ENCODE data around the gene MEGF6.

Gene MEGF6

DNA sequence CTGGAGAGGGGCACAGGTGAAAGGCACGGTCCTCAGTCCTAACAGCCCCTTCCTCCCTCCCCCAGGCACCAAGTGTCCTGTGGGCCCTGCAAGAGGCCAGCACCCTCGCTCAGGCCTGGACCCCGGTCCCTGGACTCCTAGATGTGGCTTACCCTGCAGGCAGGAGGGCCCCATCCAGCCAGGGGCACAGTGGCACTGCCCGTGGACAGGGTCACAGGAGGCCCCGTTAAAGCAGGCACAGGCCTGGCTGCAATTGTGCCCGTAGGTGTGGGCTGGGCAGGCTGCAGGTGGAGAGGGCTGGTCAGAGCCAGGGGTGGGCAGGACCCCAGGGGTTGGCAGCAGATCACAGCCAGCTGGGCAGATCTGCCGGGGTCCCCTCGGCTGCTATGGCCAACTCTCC lies 112.3 kb downstream of the MEGF6 start:
- no peak for DNase-seq

DNA sequence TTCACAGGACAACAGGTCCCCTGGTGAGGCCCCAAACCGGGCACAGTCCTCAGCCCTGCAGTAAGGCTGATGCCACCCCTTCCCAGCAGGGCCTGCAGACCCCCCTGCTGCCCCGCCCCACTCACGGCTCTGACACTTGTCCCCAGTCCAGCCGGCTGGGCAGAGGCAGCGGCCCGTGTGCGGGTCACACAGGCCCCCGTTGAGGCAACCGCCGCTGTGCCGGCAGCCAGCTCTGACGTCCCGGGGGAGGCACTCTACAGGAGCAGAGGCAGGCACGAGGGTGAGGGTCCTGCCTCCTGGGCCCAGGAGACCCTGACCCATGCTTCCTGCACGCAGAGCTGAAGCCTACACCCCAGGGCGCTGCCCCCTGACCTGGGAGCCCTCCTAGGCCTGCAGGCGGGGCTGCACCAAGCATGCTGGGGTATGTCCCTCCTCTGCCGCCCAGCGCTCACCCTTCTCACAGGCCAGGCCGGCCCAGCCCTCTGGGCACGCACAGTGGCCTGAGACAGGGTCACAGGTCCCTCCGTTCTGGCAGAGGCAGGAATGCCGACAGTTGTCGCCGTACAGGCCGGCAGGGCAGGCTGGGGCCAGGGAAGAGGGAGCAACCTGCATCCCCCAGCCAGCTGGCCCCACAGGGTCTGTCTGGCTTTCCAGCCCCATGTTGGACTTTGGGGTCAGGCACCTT lies 112.9 kb downstream of the MEGF6 start:
- no peak for DNase-seq

DNA sequence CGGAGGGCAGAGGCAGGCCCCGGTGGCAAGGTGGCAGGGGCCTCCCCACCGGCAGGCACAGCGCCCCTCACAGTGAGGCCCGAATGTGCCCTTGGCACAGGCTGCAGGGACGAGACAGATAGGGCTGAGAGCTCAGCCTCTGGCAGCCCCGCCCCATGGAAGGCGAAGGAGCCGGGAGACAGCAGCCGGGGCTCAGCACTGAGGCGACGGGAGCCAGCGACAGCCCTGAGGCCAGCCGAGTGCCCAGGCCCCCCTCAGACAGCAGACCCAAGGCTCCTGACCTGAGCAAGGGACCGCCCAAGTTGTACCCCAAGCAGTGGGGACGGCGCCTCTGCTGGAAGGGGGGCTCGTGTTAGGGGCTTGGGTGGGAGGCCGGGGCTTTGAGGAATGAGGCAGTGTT lies 113.8 kb downstream of the MEGF6 start:
- no peak for DNase-seq

DNA sequence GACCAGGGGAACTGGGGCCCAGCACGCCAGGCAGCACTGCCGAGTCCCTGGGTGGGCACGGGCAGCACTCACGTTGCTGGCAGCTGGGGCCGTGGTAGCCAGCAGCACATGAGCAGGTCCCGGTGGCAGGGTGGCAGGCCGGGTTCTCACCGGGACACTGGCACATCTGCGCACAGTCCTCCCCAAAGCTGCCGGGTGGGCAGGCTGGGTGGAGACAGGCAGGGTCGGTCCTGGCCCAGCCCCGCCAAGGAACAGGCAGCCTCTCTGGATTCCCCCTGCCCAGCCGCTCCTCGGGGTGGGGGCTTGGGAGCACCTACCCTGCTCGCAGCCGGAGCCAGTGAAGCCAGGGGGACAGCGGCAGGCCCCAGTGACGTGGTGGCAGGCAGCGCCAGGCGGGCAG lies 114.4 kb downstream of the MEGF6 start:
- no peak for DNase-seq

DNA sequence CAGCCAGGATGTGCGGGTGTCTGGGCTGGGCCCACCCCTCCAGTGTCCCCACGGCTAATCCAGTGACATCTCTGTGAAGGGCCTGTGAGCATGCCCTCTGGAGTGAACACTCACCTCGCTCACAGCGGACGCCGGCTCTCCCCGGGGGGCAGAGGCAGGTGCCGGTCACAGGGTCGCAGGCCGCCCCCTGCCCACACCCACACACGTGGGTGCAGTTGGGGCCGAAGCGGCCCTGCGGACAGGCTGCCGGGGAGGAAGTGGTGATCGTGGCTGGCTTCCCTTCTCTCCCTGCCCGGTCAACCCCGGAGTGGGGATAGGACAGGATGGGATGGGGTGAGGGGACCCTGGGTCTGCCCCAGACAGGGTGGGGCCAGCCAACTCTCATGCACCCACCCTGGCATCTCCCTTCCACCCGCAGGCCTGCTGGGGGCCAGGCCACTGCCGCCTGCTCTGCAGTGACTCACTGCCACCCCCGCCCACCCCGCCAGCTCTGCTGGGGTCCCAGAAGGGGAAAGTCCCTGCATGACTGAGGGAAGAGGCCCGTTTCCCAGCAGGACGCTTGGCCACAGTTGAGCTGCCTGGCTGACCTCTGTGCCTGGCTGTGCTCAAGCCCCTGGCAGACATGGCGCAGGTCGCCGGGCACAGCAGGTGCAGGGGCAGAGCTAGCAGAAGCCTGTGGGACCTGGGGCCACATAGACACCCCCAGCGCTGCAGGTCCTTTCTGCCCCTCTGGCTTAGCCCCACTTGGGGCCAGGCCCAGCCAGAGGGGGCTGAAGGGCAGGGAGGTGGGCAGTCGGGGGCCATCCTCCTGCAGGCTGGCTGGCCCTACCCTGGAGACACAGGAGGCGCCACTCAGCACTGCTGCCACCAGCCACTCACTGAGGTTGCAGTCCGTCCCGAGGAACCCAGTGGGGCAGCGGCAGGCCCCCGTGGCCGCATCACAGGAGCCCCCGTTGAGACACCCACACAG lies 115.2 kb downstream of the MEGF6 start:
- DNase-seq: no peak

DNA sequence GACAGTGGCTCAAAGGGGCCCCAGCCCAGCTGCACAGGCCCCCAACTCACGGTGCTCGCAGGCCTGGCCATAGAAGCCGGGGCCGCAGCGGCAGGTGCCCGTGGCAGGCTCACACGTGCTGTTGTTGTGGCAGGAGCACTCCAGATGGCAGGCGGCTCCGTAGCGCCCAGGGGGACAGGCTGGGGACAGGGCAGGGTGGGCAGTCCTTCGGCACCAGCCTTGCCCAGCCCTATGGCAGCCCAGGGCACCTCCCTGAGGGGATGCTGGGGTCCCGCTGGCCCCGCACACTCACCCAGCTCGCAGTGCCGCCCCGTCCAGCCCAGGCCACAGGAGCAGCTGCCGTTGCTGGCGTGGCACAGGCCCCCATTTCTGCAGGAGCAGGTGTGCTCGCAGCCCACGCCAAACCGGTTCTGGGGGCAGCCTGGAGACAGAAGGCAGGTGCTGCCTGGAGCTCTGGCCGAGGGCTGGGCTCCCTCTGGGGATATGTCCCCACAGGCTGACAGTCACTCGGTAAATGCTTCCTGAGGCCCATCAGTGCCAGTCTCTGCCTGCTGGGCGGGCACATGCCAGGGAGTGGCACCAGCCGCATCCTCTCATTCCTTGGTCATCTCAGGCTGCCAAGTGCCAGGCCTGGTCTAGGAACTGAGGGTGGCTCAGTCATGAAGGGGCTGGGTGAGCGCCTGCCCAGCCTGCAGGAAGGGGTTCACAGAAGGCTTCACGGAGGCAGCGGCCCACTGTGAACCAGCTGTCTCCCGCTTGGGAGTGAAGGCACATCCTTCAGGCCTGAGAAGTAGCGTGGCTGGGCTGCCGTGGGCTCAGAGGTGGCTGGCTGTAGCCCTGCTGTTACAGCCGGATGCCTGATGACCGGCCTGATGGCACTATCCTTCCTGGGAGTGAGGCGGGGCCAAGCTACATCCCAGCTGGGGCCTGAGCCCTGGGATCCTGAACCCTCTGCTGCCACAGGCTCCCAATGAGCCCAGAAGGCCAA lies 116.7 kb downstream of the MEGF6 start:
- no peak for DNase-seq

DNA sequence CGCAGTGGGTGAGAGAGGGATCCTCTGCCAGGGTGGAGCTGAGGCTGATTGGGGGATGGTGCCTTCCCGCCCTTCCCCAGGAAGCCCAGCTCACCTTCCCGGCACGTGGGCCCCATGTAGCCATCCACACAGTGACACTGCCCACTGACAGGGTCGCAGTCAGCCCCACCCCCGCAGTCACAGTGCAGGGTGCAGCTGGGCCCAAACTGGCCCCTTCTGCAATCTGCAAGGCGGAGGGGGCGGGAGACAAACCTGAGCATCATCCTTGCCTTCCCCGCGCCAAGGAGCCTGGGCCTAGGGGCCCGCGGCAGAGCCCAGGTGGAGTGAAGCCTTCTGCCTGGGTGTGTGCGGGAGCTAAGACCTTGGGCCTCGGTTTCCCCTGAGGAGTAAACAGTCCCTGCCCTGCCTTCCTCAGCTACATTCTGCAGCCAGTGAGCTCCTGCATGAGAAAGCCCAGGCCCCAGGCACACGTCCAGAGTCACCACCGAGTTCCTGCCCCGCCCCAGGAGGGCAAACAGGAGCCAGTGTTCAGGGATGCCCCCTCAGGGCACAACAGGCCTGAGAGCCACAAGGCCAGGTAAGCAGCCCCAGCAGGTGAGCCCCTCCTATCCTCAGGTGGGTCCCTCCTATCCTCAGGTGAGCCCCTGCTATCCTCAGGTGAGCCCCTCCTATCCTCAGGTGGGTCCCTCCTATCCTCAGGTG lies 118.6 kb downstream of the MEGF6 start:
- DNase-seq: no peak

DNA sequence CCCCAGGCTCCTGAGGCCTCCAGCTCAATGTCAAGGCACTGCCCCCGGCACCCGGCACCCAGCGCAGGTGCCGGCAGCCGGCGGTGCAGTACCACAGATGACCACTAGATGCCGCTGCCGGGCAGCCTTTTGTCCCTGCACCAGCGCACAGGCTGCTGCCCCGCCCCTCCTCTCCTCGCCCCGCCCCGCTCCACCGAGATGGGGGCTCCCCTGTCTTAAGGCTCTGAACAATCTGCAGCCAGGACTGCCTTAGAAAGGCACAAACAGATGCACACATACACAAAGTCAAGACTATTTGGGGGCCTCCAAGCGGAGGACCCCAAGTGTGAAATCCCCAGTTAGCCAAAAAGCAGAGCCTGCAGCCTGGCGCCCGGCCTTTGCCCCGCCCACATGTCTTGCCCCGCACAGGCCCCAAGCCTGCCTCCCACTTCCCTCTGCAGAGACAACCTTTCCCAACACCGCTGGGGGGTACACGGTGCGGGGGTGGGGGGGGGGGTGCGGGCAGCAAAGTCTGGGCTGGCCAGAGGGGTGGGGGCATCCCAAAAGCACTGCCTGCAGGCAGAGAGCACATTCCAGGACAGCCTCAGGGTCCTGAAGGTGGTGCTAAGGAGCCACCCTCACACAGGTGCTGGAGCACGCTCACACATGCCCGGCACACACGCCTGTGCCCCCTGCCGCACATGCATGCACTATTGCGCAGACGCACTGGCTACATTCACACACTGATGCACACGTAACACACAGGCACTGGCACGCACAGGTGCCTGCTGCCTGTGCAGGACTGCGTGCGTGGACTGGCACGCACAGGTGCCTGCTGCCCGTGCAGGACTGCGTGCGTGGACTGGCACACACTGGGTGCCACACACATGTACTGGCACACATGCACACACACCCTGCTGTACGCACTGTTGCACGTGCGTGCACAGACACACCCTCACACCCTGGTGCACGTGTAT lies 119.7 kb downstream of the MEGF6 start:
- DNase-seq: peak; percentile 88

DNA sequence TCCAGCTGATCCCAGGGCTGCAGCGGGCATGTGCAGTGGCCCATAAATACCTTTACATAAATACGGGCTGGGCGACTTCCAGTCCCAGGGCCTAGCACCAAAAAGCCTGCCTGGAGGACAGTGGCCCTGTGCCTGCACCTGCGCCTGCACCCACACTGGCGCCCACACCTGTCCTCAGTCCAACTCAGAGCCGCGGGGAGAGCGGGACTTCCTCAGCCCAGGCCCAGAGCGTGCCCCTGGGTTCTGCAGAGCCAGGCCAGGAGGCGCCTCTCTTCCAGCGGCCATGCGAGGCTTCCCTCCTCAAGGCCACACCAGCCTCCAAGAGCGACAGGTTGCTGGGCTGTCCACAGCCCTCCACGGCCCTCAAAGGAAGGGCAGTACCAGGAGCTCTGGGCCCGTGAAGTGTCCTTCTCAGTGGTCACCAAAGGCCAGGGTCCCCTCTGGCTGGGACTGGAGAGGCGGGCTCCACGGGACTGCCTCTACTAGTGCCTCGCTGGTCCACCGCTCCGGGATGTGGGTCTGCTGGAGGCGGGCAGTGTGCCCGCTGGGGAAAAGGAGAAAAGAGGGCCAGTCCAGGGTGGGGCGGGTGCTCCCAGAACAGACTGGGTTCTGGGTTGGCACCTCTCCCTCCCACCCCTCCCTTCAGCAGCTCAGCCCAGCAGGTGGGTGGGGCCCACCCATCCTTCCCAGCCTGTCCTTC lies 121.1 kb downstream of the MEGF6 start:
- DNase-seq: no peak

DNA sequence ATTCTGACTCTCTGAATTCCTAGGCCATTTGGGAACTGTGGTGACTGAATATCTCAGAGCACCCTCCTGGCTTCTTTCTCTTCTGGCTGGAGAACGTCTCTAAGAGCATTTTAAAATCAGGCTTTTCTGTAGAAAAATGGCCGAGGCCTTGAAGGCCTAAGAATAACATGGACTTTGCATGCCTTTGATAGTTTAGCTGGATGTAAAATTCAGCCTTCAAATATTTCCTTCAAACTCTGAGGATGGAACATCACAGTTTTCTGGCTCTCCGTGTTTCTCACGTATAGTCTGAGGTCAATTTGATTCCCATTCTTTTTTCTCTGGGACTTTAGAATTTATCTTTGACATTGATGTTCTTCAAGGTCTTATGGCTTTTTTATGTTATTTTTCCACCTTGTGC lies 122.9 kb downstream of the MEGF6 start:
- no peak for DNase-seq

DNA sequence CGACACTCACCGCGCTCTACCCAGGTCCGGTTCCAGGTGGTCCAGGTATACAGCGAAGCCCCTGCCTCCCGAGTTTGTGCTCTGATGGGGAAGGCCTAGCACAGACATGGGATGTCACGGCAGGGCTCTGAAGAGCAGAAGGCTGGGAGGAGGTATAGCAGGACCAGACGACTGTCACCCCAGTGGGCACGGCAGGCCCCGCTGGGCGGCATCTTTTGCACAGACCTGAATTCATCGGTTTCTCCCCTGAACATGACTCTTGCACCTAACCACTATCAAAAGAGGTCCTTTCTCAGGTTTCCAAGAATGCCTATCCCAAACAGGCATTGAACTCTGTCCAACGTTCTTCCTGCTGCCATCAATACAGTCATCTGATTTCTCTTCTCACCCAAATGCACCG lies 126.3 kb downstream of the MEGF6 start:
- no peak for DNase-seq

DNA sequence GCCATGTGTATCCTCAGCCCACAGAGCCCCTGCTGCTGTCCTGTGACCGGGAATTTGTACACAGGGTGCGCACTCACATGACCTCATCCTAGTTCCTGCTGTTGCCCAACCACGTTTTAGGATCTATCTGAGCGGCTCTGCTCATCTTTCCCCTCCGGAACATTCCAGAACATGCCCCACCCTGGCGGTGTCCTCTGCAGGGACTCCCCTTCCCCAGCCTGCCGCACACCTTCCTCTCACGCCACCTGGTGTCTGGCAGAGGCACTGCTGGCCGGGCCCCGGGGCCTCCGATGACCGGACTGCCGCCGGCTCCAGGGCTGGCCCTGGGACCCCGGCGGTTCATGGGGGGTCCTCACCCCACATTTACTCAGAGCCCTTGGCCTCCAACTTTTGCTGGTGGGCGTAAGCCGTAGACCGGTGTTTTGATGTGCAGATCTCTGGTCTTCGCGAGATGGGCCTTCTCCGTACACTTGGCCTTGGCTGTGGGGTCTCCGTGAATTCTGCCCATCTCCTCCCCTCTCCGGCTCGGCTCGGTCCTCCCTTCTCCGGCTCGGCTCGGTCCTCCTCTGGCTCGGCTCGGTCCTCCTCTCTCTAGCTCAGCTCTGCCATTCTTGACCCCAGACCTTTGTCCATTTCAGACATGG lies 127.4 kb downstream of the MEGF6 start:
- peak; percentile 48 for DNase-seq

DNA sequence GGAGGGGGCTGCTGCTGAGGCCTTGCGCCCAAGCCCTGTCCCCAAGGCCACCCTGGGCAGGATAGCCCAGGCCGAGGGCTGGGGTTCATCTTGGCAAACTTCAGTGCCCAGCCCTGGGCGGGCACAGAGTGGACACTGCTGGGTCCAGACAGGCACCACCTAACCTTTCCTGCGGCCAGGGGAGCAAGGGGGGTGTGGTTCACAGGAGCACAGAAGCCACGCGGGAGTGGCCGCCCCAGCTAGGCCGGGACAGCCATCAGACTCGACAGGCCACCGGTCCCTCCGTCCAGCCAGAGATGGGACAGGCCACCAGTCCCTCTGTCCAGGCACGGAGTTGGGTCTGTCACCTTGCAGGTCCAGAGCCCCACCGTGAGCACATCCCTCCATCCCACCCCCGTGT lies 127.9 kb downstream of the MEGF6 start:
- no peak for DNase-seq

DNA sequence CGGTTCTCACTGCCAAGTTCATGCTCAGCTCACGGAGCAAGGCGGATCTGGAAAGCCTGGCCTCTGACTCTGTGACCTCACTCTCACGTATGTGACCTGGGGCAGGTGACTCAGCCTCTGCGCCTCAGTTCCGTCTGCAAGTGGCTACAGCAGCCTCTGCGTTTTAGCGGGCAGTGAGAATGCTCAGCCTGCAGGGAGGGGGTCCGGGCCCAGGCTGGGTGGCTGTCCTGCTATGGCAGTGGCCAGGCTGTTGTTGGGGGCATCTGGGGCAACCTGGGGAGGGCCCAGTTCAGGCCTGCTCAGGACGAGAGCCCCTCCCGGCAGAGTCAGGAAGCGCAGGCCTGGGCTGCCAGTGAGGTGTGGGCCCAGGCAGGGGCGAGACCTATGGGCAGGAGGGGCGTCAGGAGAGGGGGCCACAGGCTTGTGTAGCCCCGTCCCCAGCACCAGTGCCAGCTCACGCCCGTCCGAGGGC lies 128.9 kb downstream of the MEGF6 start:
- DNase-seq: no peak

DNA sequence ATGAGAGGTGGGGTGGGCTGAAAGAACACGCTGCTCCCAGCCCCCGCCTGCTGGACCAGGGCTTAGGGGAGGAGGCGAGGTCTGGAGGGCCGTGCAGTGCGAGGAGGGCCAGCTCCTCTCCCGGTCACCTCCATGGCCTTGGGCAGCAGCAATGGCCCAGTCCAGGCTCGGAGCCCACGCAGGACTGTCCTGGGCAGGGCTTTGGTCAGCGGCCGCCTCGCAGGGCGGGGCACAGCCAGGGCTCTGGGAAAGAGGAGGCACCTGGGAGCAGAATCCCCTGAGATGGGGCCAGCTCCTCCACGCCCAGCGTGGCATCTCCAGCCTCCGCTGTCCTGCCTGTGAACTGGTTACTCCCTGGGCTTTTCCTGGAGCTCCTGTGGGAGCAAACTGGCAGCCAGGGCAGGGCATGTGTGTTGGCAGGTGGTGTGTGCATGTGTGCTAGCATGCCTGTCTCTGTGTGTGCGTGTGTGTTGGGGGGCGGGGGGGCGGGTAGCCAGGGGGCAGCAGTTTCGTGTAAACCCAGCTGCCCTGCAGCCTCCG lies 129.4 kb downstream of the MEGF6 start:
- DNase-seq: no peak

DNA sequence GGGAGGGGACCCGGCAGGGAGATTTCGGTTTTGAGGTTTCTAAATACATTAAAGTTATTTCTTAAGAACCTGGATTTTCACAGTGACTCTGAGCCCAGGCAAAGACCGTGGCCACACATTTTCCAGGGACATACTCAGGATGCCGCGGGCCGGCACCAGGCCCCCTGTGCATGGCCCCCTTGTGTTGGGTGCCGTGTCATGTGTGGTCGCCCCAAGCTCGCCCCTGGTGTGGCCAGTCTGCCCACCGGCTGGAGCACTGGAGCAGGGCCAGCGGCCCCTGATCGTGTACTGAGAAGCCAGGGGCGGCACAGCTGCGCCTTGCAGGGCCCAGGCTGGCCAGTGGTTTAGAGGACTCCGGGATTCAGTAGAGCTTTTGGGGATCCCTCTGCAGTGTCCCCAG lies 130.3 kb downstream of the MEGF6 start:
- no peak for DNase-seq

DNA sequence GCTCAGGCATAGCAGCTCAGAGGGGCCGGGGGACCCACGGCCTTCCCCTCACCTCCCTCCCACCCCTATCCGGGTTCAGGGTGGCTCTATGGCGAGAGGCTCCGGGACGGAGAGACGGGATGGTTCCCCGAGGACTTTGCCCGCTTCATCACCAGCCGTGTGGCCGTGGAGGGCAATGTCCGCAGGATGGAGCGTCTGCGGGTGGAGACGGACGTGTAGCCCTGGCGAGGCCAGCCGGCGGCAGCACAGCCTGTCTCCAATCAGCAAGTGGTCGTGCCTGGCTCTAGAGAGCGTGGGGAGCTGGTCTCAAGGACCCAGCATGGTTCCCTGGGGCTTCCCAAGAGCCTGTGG lies 131.0 kb downstream of the MEGF6 start:
- DNase-seq: no peak

DNA sequence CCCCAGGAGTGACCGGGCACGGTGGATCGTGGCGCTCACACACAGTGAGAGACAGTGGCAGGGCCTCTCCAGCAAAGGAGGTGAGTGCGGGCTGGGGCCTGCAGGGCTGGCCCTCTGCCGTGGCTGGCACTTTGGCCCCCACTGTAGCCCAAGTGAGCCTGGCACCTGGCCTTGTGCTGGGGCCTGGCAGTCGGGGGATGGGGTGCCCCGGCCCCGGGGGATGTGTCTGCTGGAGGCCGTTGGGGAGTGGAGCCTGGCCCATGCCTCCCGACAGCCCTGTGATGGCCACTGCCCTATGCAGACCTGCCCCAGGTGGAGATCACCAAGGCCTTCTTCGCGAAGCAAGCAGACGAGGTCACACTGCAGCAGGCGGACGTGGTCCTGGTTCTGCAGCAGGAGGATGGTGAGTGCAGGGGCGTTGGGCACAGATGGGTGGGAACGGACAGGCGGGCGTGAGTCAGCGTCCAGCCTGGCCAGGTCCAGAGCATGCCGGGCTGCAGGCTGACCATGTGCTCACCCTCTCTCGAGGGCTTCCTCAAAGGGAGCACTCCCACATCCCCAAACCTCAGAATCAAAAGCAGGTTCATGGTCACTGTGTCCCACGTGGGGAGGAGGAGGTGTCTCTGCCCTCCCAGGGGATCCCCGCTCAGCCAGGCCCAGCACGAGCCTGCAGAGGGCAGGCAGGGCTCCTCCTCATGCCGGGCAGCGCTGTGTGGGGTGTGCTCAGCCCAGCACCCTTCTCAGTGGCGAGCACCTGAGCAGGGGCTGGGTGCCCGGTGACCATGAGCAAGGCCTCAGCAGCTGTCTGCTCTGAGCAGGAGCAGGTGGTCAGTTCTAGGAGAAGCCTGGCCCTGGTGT lies 131.6 kb downstream of the MEGF6 start:
- DNase-seq: no peak

DNA sequence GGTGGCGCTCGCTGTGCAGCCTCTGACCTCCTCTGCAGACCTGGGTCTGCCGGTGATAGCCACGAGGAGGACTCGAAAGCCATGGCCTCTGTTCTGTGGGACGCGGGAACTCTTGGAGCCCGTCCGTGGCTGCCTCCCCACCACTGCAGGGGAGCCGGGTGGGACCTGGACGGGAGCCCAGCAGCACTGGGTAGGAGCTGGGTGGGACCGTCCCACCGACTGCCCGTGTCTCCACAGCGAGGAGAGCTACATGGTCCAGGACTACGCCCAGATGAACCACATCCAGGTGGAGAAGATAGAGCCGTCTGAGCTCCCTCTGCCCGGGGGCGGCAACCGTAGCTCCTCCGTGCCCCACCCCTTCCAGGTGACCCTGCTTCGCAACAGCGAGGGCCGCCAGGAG lies 133.1 kb downstream of the MEGF6 start:
- no peak for DNase-seq

All from stimulated activated CD4-positive, alpha-beta T cell treated with anti-CD3 and anti-CD28 coated beads, Interleukin-12 subunit alpha, Interleukin-12 subunit beta, amount 100 ng/mL, for 4 hours (primary cell).